Stimulated activated naive CD8-positive, alpha-beta T cell treated with anti-CD3 and anti-CD28 coated beads, Interleukin-15, Interleukin-2, amounts not matched to agents 100 ng/mL and 50 ng/mL, for 24 hours (primary cell): ENCODE results near the gene NFE2L1.

ENCODE experiments used
- H3K27ac Mint-ChIP-seq: one replicate; pipeline ENCODE4 v1.8.0; 2021; ENCODE audit warnings: mild to moderate bottlenecking, mixed read lengths
- H3K27me3 Mint-ChIP-seq: one replicate; pipeline ENCODE4 v1.8.0; 2021; ENCODE audit warnings: mixed read lengths
- H3K36me3 Mint-ChIP-seq: one replicate; pipeline ENCODE4 v1.8.0; 2021; ENCODE audit warnings: low read depth, mixed read lengths
- H3K4me1 Mint-ChIP-seq: one replicate; pipeline ENCODE4 v1.8.0; 2021; ENCODE audit warnings: low read depth, mixed read lengths
- H3K4me3 Mint-ChIP-seq: one replicate; pipeline ENCODE4 v1.8.0; 2021; ENCODE audit warnings: mild to moderate bottlenecking, mixed read lengths
- H3K9me3 Mint-ChIP-seq: one replicate; pipeline ENCODE4 v1.8.0; 2021; ENCODE audit warnings: mixed read lengths

NFE2L1 gene

DNA sequence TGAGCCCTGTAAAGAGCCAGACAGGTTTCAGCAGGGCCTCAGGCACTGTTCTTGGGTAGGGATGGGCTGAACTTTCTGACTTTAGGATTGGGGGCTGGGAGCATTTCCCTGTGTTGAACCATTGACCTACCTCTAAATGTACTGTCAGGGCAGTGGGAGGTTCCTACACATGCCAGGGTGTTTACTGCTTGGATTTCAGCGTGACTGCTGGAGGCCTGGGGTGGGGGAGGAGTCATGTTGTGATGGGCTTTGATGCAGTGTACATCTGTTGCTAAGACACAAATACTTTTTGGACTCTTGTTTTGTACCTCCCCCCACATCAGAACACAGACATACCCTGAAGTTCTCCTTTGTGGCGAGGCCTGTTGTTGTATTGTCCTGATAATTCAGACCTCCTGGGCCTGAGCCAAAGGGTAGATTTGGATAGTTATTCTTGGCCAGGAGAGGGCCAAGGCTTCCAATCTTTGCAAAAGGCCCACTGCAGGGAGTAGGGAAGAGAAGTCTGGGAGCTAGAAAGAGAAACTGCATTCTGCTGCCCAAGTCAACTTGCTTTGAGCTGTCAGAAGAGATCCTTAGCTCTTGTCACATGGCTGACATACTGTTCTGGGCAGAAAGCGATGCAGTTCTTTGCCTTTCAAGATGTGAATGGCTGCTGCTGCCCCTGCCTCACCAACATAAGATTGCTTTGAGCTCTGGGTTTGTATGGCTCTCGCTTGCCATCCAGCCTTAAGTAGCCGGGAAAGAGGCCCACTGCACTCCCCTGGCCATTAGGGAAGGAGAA is 3.7 kb downstream of the NFE2L1 start:
- Mint-ChIP-seq H3K27ac (peak overlapping the region; percentile 5), H3K36me3 (peaks cover 52% of the 10 kb centered on the region), H3K4me1 (peaks cover 72% of the 10 kb centered on the region), H3K27me3 (no peaks in the 10 kb centered on the region), H3K4me3 (peak overlapping the region; percentile 56), H3K9me3 (no peaks in the 10 kb centered on the region)

DNA sequence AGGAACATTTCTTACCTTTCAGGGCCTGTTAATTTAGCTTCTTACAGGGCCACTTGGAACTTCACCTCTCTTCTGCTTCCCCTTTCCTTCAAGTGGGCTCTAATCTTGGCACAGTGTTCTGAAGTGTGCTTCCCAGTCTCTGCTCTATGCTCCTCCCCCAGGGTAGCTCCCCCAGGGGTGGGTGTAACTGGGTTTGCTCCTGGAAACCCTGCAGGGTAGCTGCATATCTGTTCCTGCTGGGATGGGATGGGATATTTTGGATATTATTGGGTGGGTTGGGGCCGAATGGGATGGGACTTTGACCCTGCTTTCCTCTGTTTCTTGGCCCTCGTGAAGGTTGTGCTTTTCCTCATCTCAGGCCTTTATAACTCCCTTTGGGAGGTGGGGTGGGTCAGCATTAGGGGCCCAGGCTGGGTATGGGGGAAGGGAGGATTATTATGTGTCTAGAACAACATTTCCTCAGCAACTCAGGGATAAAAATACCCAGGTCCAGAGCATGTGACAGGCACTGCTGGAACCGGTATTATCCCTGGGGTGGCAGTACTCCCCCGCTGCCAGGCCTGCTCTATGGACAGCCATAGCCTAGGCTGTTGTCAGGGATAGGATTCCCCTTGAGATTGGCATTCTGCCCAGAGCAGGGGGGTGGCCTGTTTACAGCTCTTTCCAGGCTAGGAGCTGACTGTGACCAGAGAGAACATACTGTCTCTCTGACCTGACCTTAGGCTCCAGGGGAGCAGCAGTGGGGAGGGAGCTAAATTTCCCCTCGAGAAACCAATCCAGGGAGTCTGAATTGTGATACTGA is 5.0 kb downstream of the NFE2L1 start:
- no peaks in the 10 kb centered on the region for H3K27me3 Mint-ChIP-seq
- H3K27ac Mint-ChIP-seq, result peak overlapping the region; percentile 68
- H3K4me3 Mint-ChIP-seq, result peak overlapping the region; percentile 62
- H3K36me3 Mint-ChIP-seq, result peaks cover 63% of the 10 kb centered on the region
- H3K4me1 Mint-ChIP-seq, result peaks cover 76% of the 10 kb centered on the region
- no peaks in the 10 kb centered on the region for H3K9me3 Mint-ChIP-seq

DNA sequence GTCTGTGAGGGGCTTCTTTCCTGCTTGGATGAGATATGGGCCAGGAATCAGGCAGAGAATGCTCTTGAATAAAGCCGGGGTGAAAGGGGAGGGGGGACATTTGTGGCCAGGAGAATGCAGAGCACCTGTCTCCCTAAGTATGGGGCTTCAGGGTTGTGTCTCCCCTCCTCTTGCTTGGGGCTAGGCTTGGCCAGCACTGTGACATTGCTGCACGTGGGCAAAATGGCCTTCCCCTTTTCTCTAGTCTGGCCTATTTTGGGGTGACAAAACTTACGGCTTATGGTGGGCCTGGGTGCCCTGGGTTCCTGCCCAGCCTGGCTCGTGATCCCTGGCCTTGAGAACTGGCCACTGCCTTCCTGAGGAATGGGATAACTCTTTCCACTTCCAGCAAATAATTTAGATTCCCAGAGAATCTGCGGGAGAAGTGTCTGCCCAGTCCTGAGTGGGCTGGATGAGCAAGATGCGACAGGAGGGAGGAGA is 5.6 kb downstream of the NFE2L1 start:
- no peaks in the 10 kb centered on the region for H3K27me3 Mint-ChIP-seq
- H3K27ac Mint-ChIP-seq, result peak overlapping the region; percentile 68
- peaks cover 69% of the 10 kb centered on the region for H3K36me3 Mint-ChIP-seq
- H3K4me1 Mint-ChIP-seq, result peaks cover 75% of the 10 kb centered on the region
- H3K4me3 Mint-ChIP-seq, result peak overlapping the region; percentile 47
- H3K9me3 Mint-ChIP-seq, result no peaks in the 10 kb centered on the region

DNA sequence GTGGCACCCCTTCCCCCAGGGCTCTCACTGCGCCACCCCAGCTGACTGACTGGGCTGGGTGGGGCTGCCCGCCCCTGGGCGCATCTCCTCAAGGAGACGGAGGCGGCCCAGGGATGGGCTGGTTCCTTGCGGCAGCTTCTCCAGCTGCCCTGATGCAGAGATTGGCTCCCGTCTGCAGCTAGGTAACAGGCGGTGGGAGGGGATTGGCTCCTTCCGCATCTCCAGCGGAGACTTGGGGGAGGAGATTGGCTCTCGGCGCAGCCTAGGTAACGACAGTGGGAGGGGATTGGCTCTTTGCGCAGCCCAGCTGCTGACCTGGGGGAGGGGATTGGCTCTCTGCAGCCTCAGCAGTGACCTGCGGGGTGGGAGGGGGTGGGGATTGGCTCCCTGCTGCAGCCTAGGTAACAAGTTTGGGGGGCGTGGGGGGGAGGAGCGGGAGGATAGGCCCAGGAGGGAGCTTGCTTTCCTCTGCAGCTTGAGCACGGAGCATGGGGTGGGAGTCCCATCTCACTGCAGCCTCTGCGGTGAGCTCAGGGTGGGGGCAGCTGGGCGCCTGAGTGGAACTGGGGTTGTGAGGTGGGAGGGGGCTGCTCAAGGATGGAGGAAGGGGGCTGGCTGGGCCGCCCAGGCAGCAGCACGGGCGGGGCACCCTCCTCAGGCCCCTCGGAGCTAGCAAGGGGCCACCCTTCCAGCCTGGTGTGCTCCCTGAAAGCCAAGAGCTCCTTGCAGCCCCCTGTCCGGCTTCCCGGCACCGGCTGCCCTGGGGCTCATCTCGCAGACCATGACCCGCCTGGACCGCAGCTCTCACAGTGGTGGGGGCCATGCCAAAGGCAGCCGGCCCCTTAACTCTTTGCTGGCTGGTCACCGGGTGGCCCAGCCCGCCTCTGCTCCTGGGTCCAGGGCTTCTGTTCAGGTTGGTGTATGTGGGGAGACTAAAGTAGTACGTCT is 6.4 kb downstream of the NFE2L1 start:
- peaks cover 75% of the 10 kb centered on the region for H3K36me3 Mint-ChIP-seq
- H3K9me3 Mint-ChIP-seq, result no peaks in the 10 kb centered on the region
- peak overlapping the region; percentile 98 for H3K27ac Mint-ChIP-seq
- H3K27me3 Mint-ChIP-seq, result no peaks in the 10 kb centered on the region
- peak overlapping the region; percentile 66 for H3K4me3 Mint-ChIP-seq
- H3K4me1 Mint-ChIP-seq, result peaks cover 72% of the 10 kb centered on the region

DNA sequence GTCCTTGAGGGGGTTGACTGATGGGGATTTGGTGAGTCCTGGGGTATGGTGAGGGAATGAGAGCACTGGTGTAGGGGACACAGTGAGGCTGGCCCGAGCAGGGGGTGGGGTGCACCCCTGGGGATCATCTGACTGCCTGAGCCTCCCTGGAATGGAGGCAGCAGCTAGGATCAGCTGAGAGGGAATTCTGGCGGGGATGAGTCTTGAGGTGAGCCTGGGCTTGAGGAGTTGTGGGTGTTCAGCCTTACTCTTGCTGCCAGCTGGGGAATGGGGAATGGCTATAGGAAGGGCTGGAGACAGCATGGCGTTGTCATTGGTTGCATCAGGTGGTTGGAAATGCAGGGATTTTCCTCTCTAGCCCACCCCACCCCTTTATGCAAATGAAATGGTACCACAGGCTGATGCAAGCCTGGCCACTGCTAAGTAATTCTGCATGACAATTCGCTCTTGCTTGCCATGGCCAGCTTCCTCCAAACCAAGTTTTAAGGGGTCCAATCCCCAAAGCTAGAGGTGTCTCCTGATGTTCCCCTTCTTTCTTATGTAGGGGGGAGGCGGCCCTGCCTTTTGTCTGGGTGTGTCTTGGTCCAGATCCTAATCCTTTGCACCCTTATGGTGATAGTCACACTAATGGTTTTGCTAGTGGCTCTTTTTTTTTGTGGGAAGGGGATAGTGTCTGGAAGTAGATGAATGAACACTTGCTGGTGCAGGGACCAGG is 7.5 kb downstream of the NFE2L1 start:
- Mint-ChIP-seq H3K36me3 (peaks cover 77% of the 10 kb centered on the region), H3K4me1 (peaks cover 63% of the 10 kb centered on the region), H3K4me3 (peak overlapping the region; percentile 66), H3K27me3 (no peaks in the 10 kb centered on the region), H3K9me3 (no peaks in the 10 kb centered on the region), H3K27ac (peak overlapping the region; percentile 98)

DNA sequence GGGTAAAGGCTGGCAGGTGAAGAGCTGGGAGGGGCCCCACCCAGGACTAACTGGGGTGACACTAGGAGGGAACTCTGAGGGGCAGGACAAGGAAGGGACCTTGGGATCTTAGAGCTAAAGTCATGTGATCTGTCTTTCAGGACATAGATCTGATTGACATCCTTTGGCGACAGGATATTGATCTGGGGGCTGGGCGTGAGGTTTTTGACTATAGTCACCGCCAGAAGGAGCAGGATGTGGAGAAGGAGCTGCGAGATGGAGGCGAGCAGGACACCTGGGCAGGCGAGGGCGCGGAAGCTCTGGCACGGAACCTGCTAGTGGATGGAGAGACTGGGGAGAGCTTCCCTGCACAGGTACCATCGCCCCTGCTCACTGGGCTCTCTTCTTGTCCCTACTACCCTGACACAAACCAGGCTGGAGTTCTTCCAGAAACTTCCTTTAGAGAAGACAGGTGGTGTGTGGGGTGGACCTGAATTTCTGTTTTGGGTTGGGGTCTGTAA is 8.1 kb downstream of the NFE2L1 start:
- H3K4me1 Mint-ChIP-seq, result peaks cover 59% of the 10 kb centered on the region
- peak overlapping the region; percentile 98 for H3K27ac Mint-ChIP-seq

DNA sequence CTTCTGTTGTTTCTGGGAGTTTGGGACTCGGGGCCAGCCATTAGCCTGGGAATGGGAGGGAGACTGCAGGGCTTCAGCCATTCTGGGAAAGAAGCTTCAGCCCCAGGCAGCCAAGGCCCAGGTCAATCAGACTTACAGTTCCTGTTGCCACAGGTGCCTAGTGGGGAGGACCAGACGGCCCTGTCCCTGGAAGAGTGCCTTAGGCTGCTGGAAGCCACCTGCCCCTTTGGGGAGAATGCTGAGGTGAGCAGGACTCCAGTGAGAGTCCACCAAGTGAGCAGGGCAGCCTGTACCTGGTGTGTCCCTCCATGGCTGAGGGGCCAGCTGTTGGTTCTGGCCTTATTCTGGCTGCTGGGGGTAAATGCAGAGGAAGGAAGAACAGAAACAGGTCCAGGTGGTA is 8.7 kb downstream of the NFE2L1 start:
- H3K27ac Mint-ChIP-seq, result peak overlapping the region; percentile 98
- H3K36me3 Mint-ChIP-seq, result peaks cover 75% of the 10 kb centered on the region
- peaks cover 53% of the 10 kb centered on the region for H3K4me1 Mint-ChIP-seq
- H3K9me3 Mint-ChIP-seq, result no peaks in the 10 kb centered on the region
- H3K27me3 Mint-ChIP-seq, result no peaks in the 10 kb centered on the region
- H3K4me3 Mint-ChIP-seq, result peak overlapping the region; percentile 66

More for the DNA sequence above, 8.1 kb downstream of the NFE2L1 start:
- Mint-ChIP-seq H3K9me3 (no peaks in the 10 kb centered on the region), H3K36me3 (peaks cover 75% of the 10 kb centered on the region), H3K4me3 (peak overlapping the region; percentile 66), H3K27me3 (no peaks in the 10 kb centered on the region)

DNA sequence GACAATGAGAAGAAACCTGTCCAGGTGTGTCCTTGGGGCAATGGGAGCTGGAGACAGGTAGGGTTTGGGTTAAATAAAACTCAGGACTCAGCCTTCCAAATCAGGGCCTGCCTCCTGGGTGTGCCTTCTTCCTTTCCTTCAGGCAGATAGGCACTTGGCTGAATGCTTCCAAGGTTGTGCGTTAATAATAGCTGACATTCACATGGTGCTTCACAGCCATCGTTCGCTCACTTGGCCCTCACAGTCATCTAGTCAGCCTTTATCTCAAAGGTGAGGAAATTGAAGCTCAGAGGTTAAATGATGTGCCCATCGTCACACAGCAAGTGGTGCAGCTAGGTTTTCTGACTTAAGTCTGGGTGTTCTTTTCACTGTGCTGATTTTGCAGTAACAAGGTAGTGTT is 9.5 kb downstream of the NFE2L1 start:
- H3K36me3 Mint-ChIP-seq, result peaks cover 73% of the 10 kb centered on the region
- peaks cover 46% of the 10 kb centered on the region for H3K4me1 Mint-ChIP-seq
- no peak overlapping the region for H3K4me3 Mint-ChIP-seq
- no peaks in the 10 kb centered on the region for H3K9me3 Mint-ChIP-seq
- H3K27me3 Mint-ChIP-seq, result no peaks in the 10 kb centered on the region
- peak overlapping the region; percentile 98 for H3K27ac Mint-ChIP-seq

DNA sequence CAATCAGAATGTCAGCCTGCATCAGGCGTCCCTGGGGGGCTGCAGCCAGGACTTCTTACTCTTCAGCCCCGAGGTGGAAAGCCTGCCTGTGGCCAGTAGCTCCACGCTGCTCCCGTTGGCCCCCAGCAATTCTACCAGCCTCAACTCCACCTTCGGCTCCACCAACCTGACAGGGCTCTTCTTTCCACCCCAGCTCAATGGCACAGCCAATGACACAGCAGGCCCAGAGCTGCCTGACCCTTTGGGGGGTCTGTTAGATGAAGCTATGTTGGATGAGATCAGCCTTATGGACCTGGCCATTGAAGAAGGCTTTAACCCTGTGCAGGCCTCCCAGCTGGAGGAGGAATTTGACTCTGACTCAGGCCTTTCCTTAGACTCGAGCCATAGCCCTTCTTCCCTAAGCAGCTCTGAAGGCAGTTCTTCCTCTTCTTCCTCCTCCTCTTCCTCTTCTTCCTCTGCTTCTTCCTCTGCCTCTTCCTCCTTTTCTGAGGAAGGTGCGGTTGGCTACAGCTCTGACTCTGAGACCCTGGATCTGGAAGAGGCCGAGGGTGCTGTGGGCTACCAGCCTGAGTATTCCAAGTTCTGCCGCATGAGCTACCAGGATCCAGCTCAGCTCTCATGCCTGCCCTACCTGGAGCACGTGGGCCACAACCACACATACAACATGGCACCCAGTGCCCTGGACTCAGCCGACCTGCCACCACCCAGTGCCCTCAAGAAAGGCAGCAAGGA is 10.4 kb downstream of the NFE2L1 start:
- H3K27ac Mint-ChIP-seq, result no peak overlapping the region

DNA sequence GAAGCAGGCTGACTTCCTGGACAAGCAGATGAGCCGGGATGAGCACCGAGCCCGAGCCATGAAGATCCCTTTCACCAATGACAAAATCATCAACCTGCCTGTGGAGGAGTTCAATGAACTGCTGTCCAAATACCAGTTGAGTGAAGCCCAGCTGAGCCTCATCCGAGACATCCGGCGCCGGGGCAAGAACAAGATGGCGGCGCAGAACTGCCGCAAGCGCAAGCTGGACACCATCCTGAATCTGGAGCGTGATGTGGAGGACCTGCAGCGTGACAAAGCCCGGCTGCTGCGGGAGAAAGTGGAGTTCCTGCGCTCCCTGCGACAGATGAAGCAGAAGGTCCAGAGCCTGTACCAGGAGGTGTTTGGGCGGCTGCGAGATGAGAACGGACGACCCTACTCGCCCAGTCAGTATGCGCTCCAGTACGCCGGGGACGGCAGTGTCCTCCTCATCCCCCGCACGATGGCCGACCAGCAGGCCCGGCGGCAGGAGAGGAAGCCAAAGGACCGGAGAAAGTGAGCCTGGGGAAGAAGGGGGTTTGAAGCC is 11.0 kb downstream of the NFE2L1 start:
- peaks cover 30% of the 10 kb centered on the region for H3K4me1 Mint-ChIP-seq
- peaks cover 69% of the 10 kb centered on the region for H3K36me3 Mint-ChIP-seq
- no peak overlapping the region for H3K4me3 Mint-ChIP-seq
- no peak overlapping the region for H3K27ac Mint-ChIP-seq
- no peaks in the 10 kb centered on the region for H3K27me3 Mint-ChIP-seq
- no peaks in the 10 kb centered on the region for H3K9me3 Mint-ChIP-seq

More for the DNA sequence above, 10.4 kb downstream of the NFE2L1 start:
- H3K4me1 Mint-ChIP-seq, result peaks cover 36% of the 10 kb centered on the region
- H3K36me3 Mint-ChIP-seq, result peaks cover 69% of the 10 kb centered on the region
- no peak overlapping the region for H3K4me3 Mint-ChIP-seq
- no peaks in the 10 kb centered on the region for H3K27me3 Mint-ChIP-seq
- H3K9me3 Mint-ChIP-seq, result no peaks in the 10 kb centered on the region

DNA sequence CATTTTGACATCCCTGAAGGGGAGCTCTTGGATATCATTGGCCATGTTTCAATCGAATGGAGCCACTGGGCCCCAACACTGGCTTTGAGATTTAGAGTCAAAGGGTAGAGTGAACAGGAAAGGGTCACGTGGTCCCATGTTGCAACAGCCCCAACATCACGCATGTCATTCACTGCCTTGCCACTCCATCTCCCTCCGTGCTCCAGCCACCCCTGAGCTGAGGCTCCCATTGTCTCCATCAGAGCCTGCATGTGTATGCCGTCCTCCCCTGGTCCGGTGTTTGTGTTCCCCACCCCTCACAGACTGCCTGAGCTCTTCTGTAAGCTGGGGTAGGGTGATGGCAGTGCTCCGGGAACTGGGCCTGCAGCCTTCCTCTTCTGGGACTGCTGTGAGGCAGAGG is 12.1 kb downstream of the NFE2L1 start:
- no peak overlapping the region for H3K4me3 Mint-ChIP-seq
- H3K27ac Mint-ChIP-seq, result no peak overlapping the region
- H3K9me3 Mint-ChIP-seq, result no peaks in the 10 kb centered on the region
- peaks cover 23% of the 10 kb centered on the region for H3K4me1 Mint-ChIP-seq
- H3K27me3 Mint-ChIP-seq, result no peaks in the 10 kb centered on the region
- H3K36me3 Mint-ChIP-seq, result peaks cover 73% of the 10 kb centered on the region

DNA sequence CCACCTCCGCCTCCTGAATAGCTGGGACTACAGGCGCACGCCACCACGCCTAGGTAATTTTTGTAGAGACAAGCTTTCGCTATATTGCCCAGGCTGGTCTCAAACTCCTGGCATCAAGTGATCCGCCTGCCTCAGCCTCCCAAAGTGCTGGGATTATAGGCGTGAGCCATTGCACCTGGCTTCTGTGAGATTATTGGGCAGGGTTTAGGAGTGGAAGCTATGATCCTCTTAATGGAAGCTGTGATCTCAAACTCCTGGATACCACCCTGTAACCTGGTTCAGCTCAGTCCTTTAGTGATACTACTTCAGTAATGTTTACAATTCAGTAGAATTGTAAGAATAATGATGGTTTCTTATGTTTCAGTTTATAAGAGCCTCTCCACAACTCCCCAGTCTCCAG is 14.1 kb downstream of the NFE2L1 start:
- Mint-ChIP-seq H3K27ac (no peak overlapping the region), H3K9me3 (no peaks in the 10 kb centered on the region), H3K4me1 (peaks cover 7% of the 10 kb centered on the region), H3K36me3 (peaks cover 62% of the 10 kb centered on the region), H3K27me3 (no peaks in the 10 kb centered on the region), H3K4me3 (no peak overlapping the region)

DNA sequence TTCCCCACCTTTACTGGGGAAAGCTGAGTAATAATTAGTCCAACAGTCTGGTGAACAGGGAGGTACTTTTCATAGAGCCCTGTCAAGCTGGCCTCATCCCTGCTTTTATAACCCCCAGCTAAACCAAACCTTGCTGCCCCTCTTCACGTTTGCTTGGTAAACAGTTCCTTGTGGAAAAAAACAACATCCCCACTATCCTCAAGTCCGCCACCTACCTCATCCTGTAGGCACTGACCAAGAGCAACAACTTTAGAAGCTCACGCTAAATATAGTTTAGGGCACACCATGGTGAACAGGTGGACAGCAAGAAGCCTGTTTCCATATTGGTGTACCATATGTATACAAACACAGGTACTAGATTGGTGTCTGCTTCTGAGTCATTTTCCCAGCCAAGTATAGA is 16.5 kb downstream of the NFE2L1 start:
- no peaks in the 10 kb centered on the region for H3K27me3 Mint-ChIP-seq
- no peak overlapping the region for H3K4me3 Mint-ChIP-seq
- H3K36me3 Mint-ChIP-seq, result peaks cover 53% of the 10 kb centered on the region
- H3K27ac Mint-ChIP-seq, result no peak overlapping the region
- no peaks in the 10 kb centered on the region for H3K9me3 Mint-ChIP-seq
- H3K4me1 Mint-ChIP-seq, result peaks cover 2% of the 10 kb centered on the region
